HG02588 (cell line): ENCODE measurements around the gene RETREG2.
"Not testable (repeated sequence)": the region's sequence is repeated elsewhere in the genome, so short reads cannot be mapped to it uniquely, and the experiment has no call there.

Experiments
- ATAC-seq: cut with Tn5 transposase; IDR thresholded peaks from one replicate; pipeline ENCODE4 v1.9.1; 2021; ENCODE audit warnings: mild to moderate bottlenecking, moderate library complexity; ENCODE audit not compliant: unreplicated experiment

The RETREG2 gene

DNA sequence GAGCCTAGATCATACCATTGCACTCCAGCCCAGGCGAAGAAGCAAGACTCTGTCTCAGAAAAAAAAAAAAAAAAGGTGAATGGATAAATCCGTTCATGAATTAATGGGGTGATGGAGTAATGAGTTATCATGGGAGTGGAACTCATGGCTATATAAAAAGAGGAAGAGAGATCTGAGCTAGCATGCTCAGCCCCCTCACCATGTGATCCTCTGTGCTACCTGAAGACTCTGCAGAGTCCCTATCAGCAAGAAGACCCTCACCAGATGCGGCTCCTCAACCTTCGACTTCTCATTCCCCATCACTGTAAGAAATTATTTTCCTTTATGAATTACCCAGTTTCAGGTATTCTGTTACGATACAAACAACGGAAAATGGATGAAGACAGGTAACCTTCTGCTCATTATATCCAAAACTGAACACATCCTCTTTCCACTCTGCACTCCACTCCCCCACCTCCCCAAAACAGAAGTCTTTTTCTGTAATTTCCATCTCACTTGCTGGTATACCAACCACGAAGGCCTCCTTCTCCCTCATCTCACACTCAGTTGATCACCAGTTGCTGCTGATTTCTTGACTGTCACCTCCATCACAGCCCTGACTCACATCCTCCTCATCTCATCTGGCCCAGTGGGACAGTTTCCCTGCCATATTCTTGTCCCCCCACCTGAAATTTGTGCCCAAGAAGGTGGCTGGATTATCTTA, 8.8 kb downstream of the RETREG2 start:
- no peak for ATAC-seq

DNA sequence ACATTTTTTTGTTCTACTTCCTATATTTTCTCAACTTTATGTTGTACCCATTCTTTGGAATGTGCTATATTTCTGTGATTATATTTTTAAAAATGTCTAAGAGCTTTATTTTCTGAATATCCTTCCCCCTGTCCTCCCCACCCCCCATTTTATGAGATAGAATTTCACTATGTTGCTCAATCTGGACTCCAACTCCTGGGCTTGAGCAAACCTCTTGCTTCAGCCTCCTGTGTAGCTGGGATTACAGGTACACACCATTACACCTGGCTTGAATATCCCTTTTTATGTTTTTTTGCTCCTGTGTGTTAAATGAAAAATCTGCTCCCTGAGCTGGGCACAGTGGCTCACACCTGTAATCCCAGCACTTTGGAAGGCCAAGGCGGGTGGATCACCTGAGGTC, 19.3 kb downstream of the RETREG2 start:
- no peak for ATAC-seq

DNA sequence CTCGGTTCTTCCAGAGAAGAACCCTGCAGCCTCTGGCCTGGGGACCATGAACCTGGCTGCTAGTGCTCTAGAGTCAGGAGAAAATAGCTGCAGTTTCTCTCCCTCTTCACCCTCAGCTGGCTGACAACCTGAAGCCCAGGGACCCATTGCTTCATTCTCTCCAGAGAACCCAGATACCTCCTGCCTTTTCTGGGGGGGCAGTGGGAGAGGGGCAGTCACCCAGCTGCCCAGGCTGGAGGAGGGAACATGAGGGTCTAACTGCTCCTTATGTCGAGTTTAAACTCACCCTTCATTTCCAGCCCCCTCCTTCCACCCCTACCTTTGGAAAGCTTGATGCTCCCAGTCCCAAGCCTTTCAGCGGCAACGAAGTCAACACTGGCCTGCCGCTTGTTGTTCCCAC, 20.9 kb downstream of the RETREG2 start:
- no peak for ATAC-seq

DNA sequence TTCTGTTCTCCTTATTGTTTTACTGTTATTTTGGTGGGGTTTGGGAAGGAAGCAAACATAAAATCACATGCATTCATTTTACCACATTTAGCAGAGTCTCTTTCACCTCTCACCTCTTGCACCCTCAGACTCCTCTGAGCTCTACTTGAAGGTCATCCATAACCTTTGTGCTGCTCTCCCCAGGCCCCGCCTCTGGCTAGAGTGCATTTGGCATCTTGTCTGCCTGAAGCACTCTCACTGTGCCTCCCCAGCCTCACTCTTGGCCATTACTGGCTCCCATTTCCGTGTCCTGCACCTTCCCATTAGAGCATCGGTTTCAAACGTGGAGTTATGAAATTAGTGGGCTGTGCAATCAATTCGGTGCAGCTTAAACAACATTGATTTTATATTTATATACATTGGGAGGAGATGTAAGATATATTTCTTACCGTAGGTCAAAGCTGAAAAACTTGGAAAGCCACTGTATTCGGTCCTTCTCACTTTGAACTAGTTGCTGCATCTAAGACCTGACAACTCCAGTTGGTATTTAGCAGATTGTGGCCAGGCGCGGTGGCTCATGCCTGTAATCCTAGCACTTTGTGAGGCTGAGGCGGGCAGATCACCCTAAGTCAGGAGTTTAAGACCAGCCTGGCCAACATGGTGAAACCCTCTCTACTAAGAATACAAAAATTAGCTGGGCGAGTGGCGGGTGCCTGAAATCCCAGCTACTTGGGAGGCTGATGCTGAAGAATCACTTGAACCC, 21.6 kb downstream of the RETREG2 start:
- no peak for ATAC-seq

DNA sequence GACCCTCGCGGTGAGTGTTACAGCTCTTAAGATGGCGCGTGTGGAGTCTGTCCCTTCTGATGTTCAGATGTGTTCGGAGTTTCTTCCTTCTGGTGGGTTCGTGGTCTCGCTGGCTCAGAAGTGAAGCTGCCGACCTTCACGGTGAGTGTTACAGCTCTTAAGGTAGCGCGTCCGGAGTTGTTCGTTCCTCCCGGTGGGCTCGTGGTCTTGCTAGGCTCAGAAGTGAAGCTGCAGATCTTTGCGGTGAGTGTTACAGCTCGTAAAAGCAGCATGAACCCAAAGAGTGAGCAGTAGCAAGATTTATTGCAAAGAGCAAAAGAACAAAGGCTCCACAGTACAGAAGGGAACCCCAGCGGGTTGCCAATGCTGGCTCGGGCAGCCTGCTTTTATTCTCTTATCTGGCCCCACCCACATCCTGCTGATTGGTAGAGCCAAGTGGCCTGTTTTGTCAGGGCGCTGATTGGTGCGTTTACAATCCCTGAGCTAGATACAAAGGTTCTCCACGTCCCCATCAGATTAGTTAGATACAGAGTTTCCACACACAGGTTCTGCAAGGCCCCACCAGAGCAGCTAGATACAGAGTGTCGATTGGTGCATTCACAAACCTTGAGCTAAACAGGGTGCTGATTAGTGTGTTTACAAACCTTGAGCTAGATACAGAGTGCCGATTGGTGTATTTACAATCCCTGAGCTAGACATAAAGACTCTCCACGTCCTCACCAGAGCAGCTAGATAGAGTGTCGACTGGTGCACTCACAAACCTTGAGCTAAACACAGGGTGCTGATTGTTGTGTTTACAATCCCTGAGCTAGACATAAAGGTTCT, 22.6 kb downstream of the RETREG2 start:
- ATAC-seq: not testable (repeated sequence)

DNA sequence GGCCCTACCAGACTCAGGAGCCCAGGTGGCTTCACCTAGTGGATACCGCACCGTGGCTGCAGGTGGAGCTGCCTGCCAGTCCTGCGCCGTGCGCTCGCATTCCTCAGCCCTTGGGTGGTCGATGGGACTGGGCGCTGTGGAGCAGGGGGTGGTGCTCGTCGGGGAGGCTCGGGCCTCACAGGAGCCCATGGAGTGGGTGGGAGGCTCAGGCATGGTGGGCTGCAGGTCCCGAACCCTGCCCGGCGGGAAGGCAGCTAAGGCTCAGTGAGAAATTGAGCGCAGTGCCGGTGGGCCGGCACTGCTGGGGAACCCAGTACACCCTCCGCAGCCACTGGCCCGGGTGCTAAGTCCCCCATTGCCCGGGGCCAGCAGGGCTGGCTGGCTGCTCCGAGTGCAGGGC, 23.3 kb downstream of the RETREG2 start:
- not testable (repeated sequence) for ATAC-seq

DNA sequence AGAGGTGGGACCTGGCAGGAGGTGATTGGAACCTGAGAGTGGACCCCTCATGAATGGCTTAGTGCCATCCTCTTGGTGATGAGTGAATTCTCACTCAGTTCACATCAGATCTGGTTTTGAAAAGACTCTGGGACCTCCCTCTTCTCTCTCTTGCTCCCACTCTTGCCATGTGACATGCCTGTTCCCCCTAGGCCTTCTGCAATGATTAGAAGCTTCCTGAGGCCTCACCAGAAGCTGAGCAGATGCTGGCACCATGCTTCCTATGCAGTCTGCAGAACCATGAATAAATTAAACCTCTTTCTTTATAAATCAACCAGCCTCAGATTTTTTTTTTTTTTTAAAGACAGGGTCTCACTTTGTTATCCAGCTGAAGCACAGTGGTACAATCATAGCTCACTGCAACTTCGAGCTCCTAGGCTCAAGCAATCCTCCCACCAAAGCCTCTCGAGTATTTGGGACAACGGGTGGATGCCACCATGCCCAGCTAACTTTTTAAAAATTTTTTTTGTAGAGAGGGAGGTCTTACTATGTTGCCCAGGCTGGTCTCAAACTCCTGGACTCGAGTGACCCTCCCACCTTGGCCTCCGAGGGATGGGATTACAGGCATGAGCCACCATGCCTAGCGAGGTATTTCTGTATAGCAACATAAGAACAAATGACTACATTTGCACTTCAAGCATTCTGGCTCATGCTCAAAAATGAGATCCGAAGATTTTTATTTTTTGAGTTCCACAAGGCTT, 26.5 kb downstream of the RETREG2 start:
- no peak for ATAC-seq

DNA sequence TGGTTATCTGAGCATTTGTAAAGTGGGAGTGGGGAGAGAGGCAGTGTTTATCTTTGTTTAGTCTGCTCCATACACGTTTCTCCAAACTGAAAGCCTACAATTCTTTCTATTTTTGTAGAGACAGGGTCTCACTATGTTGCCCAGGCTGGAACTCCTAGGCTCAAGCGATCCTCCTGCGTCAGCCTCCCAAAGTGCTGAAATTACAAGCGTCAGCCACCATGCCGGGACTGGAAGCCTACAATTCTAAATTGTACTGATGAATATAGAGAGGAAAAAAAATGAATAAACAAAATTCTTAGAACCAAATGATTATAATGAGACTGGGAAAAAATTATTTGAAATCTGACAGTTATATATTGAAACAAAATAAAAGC, 27.1 kb downstream of the RETREG2 start:
- ATAC-seq: no peak

DNA sequence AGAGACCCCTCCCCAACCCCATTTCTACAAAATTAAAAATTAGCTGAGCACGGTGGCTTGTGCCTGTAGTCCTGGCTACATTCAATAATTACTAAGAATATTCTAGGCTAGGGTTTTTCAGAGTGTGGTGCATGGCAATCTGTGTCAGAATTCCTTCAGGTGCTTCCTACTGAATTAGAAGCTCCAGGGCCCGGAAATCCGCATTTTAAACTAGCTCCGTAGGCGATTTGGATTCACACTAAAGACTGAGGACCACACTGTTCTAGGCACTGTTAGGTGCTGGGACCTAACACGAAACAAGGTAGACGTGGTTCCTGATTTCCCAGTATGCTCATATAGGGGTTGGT, 27.9 kb downstream of the RETREG2 start:
- ATAC-seq: no peak

DNA sequence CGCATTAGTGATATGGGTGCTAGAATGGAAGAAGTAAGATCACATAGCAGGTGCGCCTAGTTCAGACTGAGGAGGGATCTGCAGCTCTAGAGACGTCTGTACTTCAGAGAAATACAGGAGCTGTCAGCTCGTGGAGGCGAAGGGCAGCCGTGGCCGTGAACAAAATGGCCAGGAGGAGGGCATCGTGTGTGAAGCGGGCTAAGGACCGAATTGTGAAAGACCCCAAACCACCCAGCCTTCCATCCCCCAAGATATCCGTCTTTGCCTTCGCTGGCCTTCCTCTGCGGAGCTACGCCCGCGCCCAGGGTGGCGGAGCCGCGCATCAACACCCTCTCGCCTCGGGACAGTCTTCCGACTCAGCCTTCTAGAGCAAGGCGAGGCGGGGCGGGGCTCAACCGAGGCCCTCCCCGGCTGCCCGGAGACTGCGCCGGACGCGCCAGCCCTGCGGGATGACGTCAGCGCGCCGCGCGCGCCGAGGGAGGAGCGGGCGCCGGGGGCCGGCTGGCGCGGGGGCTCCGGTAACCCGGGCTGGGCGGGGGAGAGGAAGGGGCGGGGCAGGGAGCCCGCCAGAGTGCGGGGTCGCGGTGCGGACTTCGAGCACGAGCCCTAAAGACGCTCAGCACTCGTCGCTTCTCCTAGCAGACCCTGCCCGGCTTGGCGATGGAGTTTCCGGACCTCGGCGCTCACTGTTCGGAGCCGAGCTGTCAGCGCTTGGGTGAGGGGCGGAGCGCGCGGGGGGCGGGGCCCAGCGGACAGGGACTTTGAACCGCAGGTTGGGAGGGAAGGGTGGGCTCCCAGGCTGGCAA, 28.5 kb downstream of the RETREG2 start, which contains the start of gene ZFAND2B:
Gene ZFAND2B (plus strand): TSS at position 455 of the 806 bp plus-strand sequence. CDS start 206 bp downstream, at position 661.
- peak; percentile 96 for ATAC-seq

DNA sequence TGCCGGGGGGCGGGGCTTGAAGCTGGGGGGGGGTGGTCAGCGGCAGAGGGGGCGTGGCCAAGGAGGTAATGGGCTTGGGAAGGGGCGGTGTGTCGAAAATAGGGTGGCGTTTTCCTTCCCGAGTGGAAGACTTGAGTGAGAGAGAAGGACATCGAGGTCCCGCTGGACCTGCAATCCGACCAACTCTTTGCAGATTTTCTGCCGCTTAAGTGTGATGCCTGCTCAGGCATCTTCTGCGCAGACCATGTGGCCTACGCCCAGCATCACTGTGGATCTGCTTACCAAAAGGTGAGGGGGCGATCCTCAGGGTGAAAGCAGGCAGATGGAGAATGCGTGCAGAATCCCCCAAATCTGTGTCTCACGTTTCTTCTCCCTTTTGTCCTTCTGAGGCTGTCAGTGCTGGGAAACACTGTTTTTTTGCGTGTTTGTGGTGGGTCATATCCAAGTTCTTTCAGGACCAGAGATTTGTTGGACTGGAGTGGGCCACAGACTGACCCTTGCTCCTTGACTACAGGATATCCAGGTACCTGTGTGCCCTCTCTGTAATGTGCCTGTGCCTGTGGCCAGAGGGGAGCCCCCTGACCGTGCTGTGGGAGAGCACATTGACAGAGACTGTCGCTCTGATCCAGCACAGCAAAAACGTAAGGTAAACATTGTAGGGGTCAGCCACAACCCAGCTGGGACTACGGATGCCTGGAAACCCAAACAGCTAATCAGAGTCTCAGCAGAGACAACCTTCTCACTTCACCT, 29.2 kb downstream of the RETREG2 start:
- no peak for ATAC-seq

DNA sequence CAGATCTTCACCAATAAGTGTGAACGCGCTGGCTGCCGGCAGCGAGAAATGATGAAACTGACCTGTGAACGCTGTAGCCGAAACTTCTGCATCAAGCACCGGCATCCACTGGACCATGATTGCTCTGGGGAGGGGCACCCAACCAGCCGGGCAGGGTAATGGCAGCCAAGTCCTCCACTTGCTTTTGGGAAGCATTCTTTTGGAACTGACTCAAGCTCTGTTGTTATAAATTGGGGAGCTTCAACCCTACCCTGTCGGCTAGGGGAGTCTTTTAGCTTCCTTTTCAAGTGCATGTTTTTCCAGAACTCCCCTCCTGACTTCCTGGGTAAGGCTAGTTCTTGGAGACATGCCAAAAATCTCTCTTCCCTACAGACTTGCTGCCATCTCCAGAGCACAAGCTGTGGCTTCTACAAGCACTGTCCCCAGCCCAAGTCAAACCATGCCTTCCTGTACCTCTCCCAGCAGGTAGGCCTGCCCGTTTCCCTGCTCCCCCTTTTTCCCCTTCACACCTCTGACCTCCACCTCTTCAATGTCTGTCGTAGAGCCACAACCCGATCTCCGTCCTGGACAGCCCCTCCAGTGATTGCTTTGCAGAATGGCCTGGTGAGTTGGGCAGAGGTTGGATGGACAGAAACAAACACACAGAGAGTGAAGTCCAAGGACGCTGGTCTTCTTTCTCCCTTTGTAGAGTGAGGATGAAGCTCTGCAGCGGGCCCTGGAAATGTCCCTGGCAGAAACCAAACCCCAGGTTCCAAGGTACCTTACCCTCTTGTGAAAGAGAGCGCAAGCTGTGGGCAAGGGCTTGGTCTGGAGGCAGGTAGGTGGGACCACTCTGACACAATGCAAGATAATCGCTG, 30.0 kb downstream of the RETREG2 start:
- no peak for ATAC-seq

DNA sequence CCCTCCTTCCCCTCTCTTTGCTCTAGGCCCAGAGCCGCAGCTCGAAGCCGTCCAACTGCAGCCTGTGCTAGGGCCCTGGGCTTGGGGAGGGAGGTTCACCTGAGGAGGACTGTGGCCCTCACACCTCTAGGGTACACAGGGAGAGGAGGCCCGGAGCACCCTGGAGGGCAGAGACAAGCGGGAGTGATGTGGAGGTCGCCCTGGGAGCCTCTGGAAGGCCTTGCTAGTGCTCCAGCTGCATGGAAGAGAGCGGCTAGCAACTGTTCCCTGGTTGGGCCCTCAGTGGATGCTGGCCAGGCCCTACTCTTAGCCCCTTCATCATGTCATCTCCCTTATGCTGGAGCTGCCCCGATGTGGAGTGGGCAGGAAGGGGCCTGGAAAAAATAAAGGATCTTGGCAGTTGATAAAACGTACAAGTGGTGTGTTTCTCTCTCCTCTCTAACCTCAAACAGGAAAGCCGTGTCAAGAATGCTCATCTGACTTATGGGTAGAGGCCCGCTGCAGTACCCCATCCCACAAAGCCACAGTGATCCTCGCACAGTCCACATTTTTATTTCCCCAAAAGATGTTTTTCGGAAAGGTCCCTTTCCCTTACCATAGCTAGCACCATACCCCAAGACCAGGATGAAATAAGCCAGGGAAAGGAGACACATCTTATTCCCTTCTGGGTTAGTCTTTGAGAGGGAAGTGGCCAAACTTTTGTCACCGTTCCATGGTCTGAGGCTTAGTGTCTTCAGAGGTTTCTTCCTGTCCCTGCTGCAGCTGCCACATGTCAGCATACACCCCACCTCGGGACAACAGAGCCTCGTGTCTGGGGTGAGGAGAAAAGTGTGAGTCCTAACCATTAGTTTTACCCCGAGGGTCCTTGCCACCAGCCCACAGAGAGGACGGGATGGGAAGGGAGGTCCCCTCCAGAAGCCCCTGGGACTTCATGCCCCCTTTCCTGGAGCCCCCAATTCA, 31.4 kb downstream of the RETREG2 start:
- ATAC-seq: no peak

DNA sequence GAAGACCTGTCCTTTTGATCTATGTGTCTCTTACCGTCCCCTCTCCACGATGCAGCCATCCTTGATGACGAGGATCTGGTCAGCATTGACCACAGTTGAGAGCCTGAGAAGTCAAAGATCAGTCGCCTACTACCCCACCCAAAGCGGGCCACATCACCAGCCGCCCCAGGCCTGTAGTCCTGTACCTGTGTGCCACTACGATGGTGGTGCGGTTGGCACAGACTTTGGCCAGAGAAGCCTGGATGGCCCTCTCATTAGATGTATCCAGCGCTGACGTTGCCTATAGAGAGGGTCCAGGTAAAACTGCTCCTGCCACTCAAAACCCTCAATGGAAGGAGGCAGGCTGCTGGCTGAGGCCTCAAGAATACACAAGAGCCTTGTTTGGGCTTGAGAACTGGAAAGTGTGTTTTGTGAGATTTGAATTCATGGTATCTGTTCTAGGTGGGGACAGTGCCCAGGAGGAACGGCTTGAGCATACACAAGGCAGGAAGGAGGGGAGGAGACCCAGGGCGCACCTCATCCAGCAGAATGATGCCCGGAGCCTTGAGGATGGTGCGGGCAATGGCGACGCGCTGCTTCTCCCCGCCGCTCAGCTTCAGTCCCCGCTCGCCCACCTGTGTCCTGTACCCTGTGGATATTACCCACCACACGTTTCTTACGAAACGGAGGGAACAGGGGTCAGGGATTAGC, 32.3 kb downstream of the RETREG2 start:
- no peak for ATAC-seq

DNA sequence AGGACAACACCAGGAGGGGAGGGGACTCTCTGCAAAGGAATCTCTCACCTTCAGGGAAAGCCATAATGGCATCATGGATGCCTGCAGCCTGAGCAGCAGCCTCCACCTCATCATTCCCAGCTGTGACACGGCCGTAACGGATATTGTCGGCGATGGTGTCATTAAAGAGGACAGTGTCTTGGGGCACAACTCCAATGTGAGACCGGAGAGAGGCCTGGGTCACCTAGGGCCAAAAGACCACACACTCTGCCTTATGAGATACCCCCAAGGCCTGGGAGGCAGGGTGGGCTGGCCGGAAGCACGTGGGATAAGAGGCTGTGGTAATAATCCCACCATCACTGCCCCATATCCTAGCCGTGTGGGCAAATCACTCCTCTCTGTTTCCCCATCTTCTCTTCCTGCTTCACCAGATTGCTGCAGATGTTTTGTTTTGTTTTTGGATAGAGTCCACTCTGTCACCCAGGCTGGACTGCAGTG, 32.8 kb downstream of the RETREG2 start:
- ATAC-seq: no peak

DNA sequence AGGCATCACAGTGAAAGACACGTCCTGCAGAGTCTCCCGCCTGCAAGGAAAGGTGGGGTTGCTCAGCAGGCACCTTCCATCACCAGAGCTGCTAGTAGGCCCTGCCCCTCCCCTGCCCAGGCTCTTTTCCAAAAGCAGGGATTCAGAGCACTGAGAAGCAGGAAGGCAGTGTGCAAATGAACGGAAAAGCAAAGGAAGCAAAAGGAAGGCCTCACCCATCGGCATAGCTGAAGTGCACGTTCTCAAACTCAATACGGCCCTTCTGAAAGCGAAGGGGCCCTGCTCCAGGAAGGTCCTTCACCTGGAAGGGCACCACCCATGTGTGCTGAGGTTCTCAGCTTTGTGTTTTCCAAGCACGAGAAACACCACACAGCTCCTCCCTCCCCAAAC, 34.9 kb downstream of the RETREG2 start:
- ATAC-seq: no peak
